ENCODE data around the gene CCK.

CCK gene

GRCh38 chr3:42222942-42223693 lies 42.9 kb downstream of the CCK start:
- H3K27me3 ChIP-seq (ENCODE audit: control insufficient read depth, insufficient read depth, low read length) = no peaks in the 10 kb centered on the region
- H3K36me3 ChIP-seq (ENCODE audit: insufficient read depth, low read length) = peaks cover 27% of the 10 kb centered on the region

GRCh38 chr3:42220436-42221121 lies 45.4 kb downstream of the CCK start:
- peaks cover 25% of the 10 kb centered on the region for H3K36me3 ChIP-seq (ENCODE audit: insufficient read depth, low read length)
- H3K9me3 ChIP-seq (replicated peaks; ENCODE audit: low read length) = no peaks in the 10 kb centered on the region

More at GRCh38 chr3:42222942-42223693, 42.9 kb downstream of the CCK start:
- H3K4me2 ChIP-seq (ENCODE audit: low read length) = no peak overlapping the region
- H3K9me3 ChIP-seq (replicated peaks; ENCODE audit: low read length) = no peaks in the 10 kb centered on the region
- no peaks in the 10 kb centered on the region for H3K4me1 ChIP-seq (ENCODE audit: control insufficient read depth, insufficient read depth, low read length)
- no peak overlapping the region for H3K4me3 ChIP-seq (ENCODE audit: low read length)
- H3K9ac ChIP-seq (ENCODE audit: low read depth, low read length) = no peak overlapping the region

GRCh38 chr3:42216931-42217333 lies 49.1 kb downstream of the CCK start:
- no peak overlapping the region for H3K4me2 ChIP-seq (ENCODE audit: low read length)
- H3K9ac ChIP-seq (ENCODE audit: low read depth, low read length) = no peak overlapping the region
- peaks cover 7% of the 10 kb centered on the region for H3K36me3 ChIP-seq (ENCODE audit: insufficient read depth, low read length)
- H3K9me3 ChIP-seq (replicated peaks; ENCODE audit: low read length) = no peaks in the 10 kb centered on the region
- no peak overlapping the region for H3K4me3 ChIP-seq (ENCODE audit: low read length)
- H3K27me3 ChIP-seq (ENCODE audit: control insufficient read depth, insufficient read depth, low read length) = no peaks in the 10 kb centered on the region
- H3K4me1 ChIP-seq (ENCODE audit: control insufficient read depth, insufficient read depth, low read length) = peaks cover 15% of the 10 kb centered on the region

More at GRCh38 chr3:42220436-42221121, 45.4 kb downstream of the CCK start:
- H3K4me2 ChIP-seq (ENCODE audit: low read length) = no peak overlapping the region
- no peaks in the 10 kb centered on the region for H3K27me3 ChIP-seq (ENCODE audit: control insufficient read depth, insufficient read depth, low read length)
- H3K9ac ChIP-seq (ENCODE audit: low read depth, low read length) = no peak overlapping the region
- H3K4me3 ChIP-seq (ENCODE audit: low read length) = no peak overlapping the region
- H3K4me1 ChIP-seq (ENCODE audit: control insufficient read depth, insufficient read depth, low read length) = peaks cover 6% of the 10 kb centered on the region

- no peak overlapping the region for H3K4me3 ChIP-seq (ENCODE audit: low read length)
- no peak overlapping the region for H3K9ac ChIP-seq (ENCODE audit: low read depth, low read length)
- H3K36me3 ChIP-seq (ENCODE audit: insufficient read depth, low read length) = peaks cover 7% of the 10 kb centered on the region
- no peak overlapping the region for H3K4me2 ChIP-seq (ENCODE audit: low read length)
- no peaks in the 10 kb centered on the region for H3K27me3 ChIP-seq (ENCODE audit: control insufficient read depth, insufficient read depth, low read length)
- peaks cover 15% of the 10 kb centered on the region for H3K4me1 ChIP-seq (ENCODE audit: control insufficient read depth, insufficient read depth, low read length)
- no peaks in the 10 kb centered on the region for H3K9me3 ChIP-seq (replicated peaks; ENCODE audit: low read length)
These were observed 49.7 kb downstream of the CCK start for GRCh38 chr3:42216302-42216701.

- H3K9me3 ChIP-seq (replicated peaks; ENCODE audit: low read length) = no peaks in the 10 kb centered on the region
- peaks cover 15% of the 10 kb centered on the region for H3K4me1 ChIP-seq (ENCODE audit: control insufficient read depth, insufficient read depth, low read length)
- H3K4me3 ChIP-seq (ENCODE audit: low read length) = no peak overlapping the region
- H3K36me3 ChIP-seq (ENCODE audit: insufficient read depth, low read length) = peaks cover 15% of the 10 kb centered on the region
- H3K27me3 ChIP-seq (ENCODE audit: control insufficient read depth, insufficient read depth, low read length) = no peaks in the 10 kb centered on the region
- H3K4me2 ChIP-seq (ENCODE audit: low read length) = no peak overlapping the region
- no peak overlapping the region for H3K9ac ChIP-seq (ENCODE audit: low read depth, low read length)
These were observed 51.3 kb downstream of the CCK start for GRCh38 chr3:42214565-42215283.

DNA sequence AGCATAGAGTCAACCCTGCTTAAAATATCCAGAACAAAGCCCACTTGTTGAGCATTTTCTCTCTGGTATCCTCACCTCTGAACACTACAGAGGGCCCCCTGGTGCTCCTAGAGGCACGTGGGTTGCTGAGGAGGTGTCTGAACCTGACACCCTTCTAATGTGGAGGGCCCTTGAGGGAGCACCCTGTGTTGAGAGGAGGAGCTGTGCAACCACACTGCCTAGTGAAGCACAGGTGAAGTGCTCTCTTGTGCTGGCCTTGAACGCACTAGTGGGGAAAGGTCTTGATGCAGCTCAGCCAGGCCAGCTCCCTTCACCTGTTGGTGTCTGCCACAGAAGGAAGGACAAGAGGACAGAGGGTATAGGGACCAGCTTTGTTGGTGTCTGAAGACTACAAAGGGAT lies 51.9 kb downstream of the CCK start:
- no peak overlapping the region for H3K4me2 ChIP-seq (ENCODE audit: low read length)
- H3K4me3 ChIP-seq (ENCODE audit: low read length) = no peak overlapping the region
- peaks cover 15% of the 10 kb centered on the region for H3K36me3 ChIP-seq (ENCODE audit: insufficient read depth, low read length)
- H3K27me3 ChIP-seq (ENCODE audit: control insufficient read depth, insufficient read depth, low read length) = no peaks in the 10 kb centered on the region
- H3K4me1 ChIP-seq (ENCODE audit: control insufficient read depth, insufficient read depth, low read length) = peaks cover 15% of the 10 kb centered on the region
- H3K9me3 ChIP-seq (replicated peaks; ENCODE audit: low read length) = no peaks in the 10 kb centered on the region
- no peak overlapping the region for H3K9ac ChIP-seq (ENCODE audit: low read depth, low read length)

- Histone ChIP-seq H3K9ac (ENCODE audit: low read depth, low read length) (no peak overlapping the region), H3K4me2 (ENCODE audit: low read length) (no peak overlapping the region), H3K36me3 (ENCODE audit: insufficient read depth, low read length) (peaks cover 15% of the 10 kb centered on the region), H3K4me3 (ENCODE audit: low read length) (no peak overlapping the region), H3K9me3 (replicated peaks; ENCODE audit: low read length) (no peaks in the 10 kb centered on the region), H3K4me1 (ENCODE audit: control insufficient read depth, insufficient read depth, low read length) (peaks cover 15% of the 10 kb centered on the region), H3K27me3 (ENCODE audit: control insufficient read depth, insufficient read depth, low read length) (no peaks in the 10 kb centered on the region)
These were observed 52.6 kb downstream of the CCK start for GRCh38 chr3:42213417-42213816.

DNA sequence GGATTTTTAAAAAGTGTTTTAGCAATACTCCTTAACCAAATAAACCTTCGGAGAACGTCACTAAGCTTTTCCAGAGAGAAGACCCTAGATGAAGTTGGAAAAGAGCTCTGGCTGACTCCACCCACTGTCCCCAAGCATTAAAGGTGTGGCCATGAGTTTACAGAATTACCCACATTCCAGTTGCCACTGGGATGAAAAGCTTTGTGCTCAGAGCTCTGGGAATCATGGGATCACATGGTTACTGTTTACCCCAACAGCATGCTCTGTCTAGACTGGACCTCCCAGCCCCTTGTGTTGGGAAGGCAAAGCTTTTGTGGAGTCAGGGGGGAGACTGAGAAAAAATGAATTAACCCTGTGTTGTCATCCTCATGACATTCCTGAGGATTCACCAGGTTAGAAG lies 55.3 kb downstream of the CCK start:
- H3K36me3 ChIP-seq (ENCODE audit: insufficient read depth, low read length) = peaks cover 15% of the 10 kb centered on the region
- H3K4me3 ChIP-seq (ENCODE audit: low read length) = no peak overlapping the region
- H3K9me3 ChIP-seq (replicated peaks; ENCODE audit: low read length) = no peaks in the 10 kb centered on the region
- H3K4me2 ChIP-seq (ENCODE audit: low read length) = no peak overlapping the region
- H3K9ac ChIP-seq (ENCODE audit: low read depth, low read length) = no peak overlapping the region
- peaks cover 8% of the 10 kb centered on the region for H3K4me1 ChIP-seq (ENCODE audit: control insufficient read depth, insufficient read depth, low read length)
- H3K27me3 ChIP-seq (ENCODE audit: control insufficient read depth, insufficient read depth, low read length) = no peaks in the 10 kb centered on the region

DNA sequence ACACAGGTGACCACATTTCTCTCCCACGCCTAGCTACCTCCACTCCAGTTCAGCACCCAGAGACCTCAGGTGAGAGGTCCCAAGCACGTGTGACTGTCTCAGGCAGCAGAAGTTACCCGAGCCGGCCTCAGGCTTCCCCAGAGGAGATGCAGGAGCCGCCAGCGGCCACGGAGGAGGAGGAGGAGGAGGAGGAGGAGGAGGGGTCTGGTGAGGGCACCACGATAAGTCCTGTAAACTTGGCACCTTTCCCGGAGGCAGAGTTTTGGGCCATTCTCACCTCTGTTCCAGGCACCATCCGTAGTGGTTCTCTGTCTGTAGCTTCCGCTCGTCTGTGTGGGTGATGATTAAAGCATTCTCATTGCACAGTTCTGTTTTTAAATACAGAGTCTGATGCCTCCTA lies 56.1 kb downstream of the CCK start:
- no peak overlapping the region for H3K4me3 ChIP-seq (ENCODE audit: low read length)
- H3K4me1 ChIP-seq (ENCODE audit: control insufficient read depth, insufficient read depth, low read length) = peaks cover 8% of the 10 kb centered on the region
- H3K4me2 ChIP-seq (ENCODE audit: low read length) = no peak overlapping the region
- H3K27me3 ChIP-seq (ENCODE audit: control insufficient read depth, insufficient read depth, low read length) = no peaks in the 10 kb centered on the region
- H3K9me3 ChIP-seq (replicated peaks; ENCODE audit: low read length) = no peaks in the 10 kb centered on the region
- H3K36me3 ChIP-seq (ENCODE audit: insufficient read depth, low read length) = peaks cover 15% of the 10 kb centered on the region
- no peak overlapping the region for H3K9ac ChIP-seq (ENCODE audit: low read depth, low read length)

Measured in skeletal muscle satellite cell (primary cell).